ENCODE data around the gene POLR2H.

POLR2H gene

DNA sequence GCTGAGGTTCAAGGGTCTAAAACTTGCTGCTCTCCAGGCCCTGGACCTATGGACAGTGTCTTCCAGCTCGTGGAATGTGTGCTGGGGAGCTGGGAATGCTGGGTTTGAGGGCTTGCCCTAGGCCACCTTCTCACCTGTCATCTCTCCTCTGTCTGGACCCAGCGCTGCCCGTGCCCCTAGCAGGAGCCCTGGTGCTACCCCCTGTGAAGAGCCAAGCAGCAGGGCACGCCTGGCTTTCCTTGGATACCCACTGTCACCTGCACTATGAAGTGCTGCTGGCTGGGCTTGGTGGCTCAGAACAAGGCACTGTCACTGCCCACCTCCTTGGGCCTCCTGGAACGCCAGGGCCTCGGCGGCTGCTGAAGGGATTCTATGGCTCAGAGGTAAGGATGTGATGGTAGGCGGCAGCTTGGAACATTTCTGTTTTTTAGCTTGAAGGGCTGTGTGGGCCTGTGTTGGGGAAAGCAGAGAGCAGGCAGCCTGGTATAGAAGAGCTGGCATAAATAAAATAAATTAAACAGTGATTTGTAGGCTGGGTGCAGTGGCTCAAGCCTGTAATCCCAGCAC lies 23.4 kb downstream of the POLR2H start:
- in situ Hi-C loops (cut with MboI; ENCODE audit: low sequenced_read_pairs), result loop anchor here (25.0 kb wide), 1 partner anchor 402 kb away; no protein-coding TSS in a partner anchor

DNA sequence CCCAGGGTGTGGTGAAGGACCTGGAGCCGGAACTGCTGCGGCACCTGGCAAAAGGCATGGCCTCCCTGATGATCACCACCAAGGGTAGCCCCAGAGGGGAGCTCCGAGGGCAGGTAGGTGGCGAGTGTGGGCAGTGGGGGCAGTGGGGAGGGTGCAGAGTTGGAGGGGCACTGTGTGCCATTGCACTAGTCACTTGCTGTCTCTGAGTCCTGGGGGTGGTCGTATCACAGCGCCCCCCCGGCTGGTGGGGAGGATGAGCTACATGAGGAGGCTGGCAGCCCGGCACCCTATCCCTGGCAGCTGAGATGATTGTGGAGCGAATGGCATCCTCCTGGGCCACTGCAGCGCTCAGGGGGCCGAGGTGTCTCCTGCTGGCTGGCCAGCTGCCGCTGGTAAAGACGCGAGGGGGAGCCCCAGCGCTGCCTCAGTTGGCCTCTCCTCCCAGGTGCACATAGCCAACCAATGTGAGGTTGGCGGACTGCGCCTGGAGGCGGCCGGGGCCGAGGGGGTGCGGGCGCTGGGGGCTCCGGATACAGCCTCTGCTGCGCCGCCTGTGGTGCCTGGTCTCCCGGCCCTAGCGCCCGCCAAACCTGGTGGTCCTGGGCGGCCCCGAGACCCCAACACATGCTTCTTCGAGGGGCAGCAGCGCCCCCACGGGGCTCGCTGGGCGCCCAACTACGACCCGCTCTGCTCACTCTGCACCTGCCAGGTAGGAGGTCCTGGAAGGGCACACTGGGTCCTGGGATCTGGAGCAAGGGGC lies 24.7 kb downstream of the POLR2H start:
- in situ Hi-C loops (cut with MboI; ENCODE audit: low sequenced_read_pairs), result loop anchor here (25.0 kb wide), 1 partner anchor 401 kb away; no protein-coding TSS in a partner anchor

DNA sequence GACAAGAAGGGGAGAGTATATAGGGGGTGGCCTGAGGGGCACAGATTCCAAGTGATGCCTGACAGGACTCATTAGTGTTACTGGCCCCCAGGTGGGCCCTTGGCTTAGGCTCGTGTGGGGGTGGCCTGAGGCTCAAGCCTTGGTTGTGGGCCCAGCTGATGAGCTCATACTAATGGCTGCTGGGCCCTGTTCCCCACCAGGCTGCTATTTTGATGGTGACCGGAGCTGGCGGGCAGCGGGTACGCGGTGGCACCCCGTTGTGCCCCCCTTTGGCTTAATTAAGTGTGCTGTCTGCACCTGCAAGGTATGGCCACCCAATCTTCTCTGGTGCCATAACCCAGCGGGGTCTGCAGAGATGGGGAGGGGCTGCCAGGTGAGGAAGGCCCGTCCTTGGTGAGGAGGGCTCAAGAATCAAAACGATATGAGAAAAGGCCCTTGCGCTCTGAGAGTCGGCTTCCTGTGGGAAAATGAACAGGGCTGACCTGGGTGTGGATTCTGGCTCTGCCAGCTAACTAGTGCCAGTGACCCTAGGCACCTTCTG lies 25.7 kb downstream of the POLR2H start:
- in situ Hi-C loops (cut with MboI; ENCODE audit: low sequenced_read_pairs), result loop anchor here (25.0 kb wide), 1 partner anchor 400 kb away; no protein-coding TSS in a partner anchor

DNA sequence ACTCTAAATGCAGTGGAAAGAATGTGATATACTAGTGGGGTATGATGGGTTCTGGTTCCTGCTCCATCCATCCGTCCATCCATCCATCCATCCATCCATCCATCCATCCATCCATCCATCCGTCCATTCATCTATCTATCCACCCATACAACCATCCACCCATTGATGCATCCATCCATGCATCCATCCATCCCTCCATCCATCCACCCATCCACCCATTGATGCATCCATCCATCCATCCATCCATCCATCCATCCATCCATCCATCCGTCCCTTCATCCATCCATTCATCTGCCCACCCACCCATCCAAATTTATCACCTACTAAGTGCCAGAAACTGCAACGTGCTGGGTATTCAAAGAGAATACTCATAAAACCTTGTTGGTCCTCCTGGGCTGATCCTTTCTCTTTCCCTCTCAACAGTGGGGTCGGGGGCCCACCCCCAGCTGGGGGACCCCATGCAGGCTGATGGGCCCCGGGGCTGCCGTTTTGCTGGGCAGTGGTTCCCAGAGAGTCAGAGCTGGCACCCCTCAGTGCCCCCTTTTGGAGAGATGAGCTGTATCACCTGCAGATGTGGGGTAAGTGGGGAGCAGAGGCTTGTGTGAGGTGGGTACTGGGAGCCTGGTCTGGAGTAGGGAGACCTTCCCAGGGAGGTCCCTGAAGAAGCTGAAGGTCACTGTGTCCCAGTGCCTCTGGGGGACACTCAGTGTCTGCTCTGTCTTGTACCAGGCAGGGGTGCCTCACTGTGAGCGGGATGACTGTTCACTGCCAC lies 26.8 kb downstream of the POLR2H start:
- in situ Hi-C loops (cut with MboI; ENCODE audit: low sequenced_read_pairs), result loop anchor here (25.0 kb wide), 1 partner anchor 399 kb away; no protein-coding TSS in a partner anchor

DNA sequence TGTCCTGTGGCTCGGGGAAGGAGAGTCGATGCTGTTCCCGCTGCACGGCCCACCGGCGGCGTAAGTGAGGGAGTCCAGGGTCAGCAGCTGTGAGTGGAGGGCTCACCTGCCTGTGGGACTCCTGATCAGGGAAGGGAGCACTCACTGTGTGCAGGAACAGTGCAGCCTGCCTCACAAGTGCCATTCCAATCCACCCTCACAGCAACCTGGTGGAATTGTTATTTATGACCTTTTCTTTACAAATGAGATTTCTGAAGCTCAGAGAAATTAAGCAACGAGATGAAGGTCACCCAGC lies 27.4 kb downstream of the POLR2H start:
- in situ Hi-C loops (cut with MboI; ENCODE audit: low sequenced_read_pairs), result loop anchor here (25.0 kb wide), 1 partner anchor 398 kb away; no protein-coding TSS in a partner anchor

DNA sequence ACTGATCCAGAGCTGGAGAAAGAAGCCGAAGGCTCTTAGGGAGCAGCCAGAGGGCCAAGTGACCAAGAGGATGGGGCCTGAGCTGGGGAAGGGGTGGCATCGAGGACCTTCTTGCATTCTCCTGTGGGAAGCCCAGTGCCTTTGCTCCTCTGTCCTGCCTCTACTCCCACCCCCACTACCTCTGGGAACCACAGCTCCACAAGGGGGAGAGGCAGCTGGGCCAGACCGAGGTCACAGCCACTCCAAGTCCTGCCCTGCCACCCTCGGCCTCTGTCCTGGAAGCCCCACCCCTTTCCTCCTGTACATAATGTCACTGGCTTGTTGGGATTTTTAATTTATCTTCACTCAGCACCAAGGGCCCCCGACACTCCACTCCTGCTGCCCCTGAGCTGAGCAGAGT lies 27.9 kb downstream of the POLR2H start:
- in situ Hi-C loops (cut with MboI; ENCODE audit: low sequenced_read_pairs), result loop anchor here (25.0 kb wide), 1 partner anchor 398 kb away; no protein-coding TSS in a partner anchor

DNA sequence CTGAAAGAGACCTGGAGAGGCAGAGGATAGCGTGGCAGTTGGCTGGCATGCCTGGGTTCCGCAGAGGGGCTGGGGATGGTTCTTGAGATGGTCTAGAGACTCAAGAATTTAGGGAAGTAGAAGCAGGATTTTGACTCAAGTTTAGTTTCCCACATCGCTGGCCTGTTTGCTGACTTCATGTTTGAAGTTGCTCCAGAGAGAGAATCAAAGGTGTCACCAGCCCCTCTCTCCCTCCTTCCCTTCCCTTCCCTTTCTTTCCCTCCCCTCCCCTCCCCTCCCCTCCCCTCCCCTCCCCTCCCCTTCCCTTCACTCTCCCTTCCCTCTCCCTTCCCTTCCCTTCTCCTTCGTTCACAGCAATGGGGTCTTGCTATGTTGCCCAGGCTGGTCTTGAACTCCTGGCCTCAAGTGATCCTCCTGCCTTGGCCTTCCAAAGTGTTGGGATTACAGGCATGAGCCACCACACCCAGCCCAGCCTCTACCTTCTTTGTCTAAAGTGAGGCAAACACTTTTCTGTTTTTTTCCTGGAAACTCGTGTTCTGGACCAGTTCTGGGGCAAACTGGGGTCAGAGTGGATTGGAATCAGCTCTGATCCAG lies 28.5 kb downstream of the POLR2H start:
- in situ Hi-C loops (cut with MboI; ENCODE audit: low sequenced_read_pairs), result loop anchor here (25.0 kb wide), 1 partner anchor 397 kb away; no protein-coding TSS in a partner anchor

DNA sequence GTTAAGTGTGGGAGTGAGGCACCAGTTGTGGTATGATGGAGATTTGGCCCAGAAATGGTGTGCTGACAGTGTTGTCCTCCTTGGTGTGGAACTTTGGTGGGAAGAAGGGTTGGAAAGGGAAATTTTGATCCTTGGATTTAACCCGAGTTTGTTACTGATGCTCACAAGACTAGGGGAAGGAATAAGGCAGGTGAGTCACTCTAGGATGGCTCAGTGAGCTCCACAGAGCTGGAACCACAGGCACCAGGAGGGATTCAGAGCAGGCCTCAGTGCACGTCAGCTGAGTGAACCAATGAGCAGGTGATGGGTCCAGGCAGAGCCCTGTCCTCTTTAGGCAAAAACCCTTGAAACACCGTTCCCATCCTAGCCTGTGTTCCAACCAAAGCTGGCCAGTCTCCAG lies 29.8 kb downstream of the POLR2H start:
- in situ Hi-C loops (cut with MboI; ENCODE audit: low sequenced_read_pairs), result loop anchor here (25.0 kb wide), 1 partner anchor 396 kb away; no protein-coding TSS in a partner anchor

DNA sequence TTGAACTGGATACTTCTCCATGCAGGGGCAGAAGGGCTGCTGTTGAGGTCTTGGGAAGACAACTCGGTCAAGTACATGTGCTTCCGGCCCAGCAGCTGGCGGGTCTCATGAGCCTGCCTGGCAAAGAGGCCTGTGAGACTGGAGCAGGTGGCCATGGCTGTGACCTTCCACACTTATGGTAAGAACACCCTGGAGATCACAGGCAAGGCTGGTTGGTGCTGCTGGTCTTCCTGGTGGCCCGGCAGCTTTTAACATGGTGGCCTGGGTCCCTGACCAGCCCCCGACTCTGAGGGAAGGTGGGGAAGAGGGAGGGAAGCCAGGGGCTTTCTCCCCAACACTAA lies 33.8 kb downstream of the POLR2H start:
- in situ Hi-C loops (cut with MboI; ENCODE audit: low sequenced_read_pairs), result loop anchor here (25.0 kb wide), 1 partner anchor 392 kb away; no protein-coding TSS in a partner anchor

DNA sequence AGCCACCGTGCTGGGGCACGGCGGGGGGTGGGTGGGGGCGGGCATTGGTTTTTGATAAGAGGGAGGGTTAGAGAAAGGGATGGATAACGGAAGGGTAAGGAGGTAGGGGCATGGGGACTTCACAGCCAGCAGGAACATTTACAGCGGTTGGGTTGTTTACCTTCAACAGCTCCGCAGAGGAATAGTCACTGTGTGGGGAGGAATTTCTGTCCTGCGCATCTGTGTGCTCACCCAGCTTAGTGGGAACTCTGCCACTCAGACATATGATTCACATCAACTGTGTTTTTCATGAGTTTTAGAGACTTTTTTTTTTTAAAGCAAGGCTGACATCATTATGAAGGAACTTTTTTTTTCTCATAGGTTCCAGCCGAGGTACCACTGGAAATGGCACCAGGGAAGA lies 37.9 kb downstream of the POLR2H start:
- in situ Hi-C loops (cut with MboI; ENCODE audit: low sequenced_read_pairs), result loop anchor here (25.0 kb wide), 1 partner anchor 388 kb away; no protein-coding TSS in a partner anchor

DNA sequence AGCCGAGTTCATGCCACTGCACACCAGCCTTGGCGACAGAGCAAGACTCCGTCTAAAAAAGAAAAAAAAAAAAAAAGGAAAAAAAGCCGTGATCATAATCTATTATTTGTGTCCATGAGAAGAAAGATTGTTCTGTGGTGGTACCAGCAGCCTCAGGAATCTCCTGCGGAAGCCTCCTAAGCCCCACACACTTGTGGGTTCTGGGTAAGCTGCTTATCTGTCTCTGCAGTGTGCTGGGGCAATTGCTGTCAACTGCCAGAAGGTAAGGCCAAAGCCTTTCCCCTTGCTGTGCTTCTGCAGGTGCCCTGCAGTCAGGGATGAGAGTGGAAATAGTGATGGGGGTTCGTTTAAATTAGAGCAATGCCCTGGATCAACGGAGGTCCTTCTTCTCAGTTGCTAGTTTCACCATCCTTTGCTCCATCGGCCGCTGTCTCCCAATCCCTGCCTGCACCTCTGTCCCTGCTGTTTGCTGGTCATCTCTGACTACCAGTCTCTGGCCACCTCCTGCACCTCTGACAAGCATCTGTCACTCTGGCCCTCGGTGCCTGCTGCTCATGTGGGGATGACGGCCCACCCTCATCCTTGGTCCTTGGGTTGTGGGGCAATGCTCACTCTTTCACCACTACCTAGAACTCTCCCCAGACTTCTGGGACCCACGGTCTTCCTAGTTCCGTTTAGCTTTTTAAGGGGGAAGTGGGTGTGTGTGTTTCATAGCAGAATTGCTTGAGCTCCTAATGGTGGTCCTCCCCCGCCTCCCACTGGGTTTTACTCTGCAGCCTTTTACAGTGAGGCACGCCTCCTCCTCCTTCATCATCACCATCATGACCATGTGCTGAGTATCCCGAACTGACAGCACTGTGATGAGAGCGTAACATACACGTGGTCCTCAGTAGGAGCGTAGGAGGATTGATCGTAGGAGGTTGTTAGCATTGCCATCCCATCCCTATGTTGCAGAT lies 43.8 kb downstream of the POLR2H start:
- in situ Hi-C loops (cut with MboI; ENCODE audit: low sequenced_read_pairs), result loop anchor here (25.0 kb wide), 1 partner anchor 132 kb away; no protein-coding TSS in a partner anchor

DNA sequence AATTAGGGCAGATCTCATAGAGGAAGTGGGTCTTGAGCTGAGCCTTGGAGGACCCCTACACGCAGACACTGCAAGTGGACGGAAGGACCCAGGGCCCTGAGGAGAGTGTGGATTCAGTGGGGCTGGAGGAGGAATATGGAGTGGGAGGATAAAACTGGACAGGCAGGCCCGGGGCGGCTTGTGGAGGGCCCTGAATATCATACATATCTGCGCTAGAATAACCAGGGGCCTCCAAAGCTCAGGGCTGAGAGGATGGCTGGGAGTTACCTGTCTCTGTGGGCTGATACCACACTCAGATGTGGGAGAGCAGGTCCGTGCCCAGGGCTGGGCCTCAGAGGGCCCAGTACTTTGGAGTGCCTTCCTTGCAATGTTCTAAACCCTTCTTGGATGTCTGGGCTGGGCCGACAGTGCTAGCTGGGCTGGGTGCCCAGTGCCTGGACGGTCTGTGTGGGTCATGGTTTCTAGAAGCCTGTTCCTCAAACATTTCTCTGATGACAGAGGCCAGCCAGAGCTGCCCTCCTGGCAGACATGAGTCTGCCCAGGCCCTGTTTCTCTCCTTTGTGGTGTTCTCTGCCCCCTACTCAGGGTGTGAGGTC lies 47.9 kb downstream of the POLR2H start:
- in situ Hi-C loops (cut with MboI; ENCODE audit: low sequenced_read_pairs), result loop anchor here (25.0 kb wide), 1 partner anchor 128 kb away; no protein-coding TSS in a partner anchor

DNA sequence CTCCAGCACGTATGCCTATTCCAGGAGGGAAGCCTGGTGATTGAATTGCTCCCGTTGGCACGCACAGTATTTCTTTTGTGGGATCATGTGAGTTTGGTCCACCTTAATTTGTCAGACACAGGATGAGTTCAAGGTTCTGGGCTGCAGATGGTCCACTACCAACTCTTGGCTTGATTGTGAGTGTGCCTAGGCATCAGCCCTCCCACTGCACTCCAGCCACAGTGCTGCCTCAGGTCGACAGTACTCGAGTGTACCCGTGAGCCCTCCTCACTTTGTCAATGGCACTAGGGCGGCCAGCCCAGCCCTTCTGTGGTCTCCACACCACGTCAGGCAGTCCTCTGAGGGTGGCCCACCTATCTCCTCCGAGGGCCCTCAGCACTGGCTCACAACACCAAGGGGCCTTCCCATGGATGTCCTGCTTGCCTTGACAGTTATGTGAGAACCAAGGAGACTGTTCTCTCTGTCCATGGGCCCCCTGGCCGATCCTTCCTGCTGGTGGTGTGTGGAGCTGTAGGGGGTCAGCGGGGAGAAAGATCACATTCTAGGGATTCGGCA lies 48.5 kb downstream of the POLR2H start:
- in situ Hi-C loops (cut with MboI; ENCODE audit: low sequenced_read_pairs), result loop anchor here (25.0 kb wide), 1 partner anchor 127 kb away; no protein-coding TSS in a partner anchor

DNA sequence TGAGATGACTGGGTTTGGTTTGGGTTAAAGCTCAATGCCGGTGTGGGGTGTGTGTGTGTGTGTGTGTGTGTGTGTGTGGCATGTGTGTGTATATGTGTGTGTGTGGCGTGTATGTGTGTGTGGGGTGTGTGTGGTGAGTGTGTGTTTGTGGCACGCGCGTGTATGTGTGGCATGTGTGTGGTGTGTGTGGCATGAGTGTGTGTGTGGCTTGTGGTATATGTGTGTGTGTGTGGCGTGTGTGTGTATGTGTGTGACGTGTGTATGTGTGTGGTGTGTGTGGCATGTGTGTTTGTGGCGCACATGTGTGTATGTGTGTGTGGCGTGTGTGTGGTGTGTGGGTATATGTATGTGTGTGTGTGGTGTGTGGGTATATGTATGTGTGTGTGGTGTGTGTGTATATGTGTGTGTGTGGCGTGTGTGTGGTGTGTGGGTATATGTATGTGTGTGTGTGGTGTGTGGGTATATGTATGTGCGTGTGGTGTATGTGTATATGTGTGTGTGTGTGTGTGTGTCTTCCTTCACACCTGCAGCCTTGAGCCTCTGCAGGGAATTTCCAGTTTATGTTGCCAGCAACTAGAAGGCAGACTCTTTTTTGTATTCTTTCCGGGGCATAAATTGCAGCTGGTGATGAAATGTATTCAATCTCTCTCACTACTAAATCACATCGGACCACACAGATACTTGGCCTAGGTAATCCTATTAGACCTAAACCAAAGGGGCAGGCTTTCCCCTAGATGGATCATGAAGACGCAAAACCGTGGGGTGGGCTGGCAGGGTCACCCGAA lies 53.1 kb downstream of the POLR2H start:
- in situ Hi-C loops (cut with MboI; ENCODE audit: low sequenced_read_pairs), result loop anchor here (25.0 kb wide), 1 partner anchor 123 kb away; no protein-coding TSS in a partner anchor

DNA sequence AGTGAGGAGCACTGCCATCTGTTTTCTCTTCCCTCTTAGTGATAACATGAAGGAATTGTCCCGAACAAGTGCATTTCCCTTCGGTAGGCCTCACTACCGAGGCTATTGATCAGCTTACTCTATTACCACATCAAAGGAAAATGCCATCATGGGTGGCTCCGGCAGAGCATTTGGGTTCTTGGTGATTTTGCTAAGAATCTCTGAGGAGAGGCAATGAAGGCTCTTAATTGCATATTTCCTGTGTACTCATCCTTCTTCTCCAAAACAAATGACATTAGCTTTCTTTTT lies 53.6 kb downstream of the POLR2H start:
- in situ Hi-C loops (cut with MboI; ENCODE audit: low sequenced_read_pairs), result loop anchor here (25.0 kb wide), 1 partner anchor 122 kb away; no protein-coding TSS in a partner anchor

DNA sequence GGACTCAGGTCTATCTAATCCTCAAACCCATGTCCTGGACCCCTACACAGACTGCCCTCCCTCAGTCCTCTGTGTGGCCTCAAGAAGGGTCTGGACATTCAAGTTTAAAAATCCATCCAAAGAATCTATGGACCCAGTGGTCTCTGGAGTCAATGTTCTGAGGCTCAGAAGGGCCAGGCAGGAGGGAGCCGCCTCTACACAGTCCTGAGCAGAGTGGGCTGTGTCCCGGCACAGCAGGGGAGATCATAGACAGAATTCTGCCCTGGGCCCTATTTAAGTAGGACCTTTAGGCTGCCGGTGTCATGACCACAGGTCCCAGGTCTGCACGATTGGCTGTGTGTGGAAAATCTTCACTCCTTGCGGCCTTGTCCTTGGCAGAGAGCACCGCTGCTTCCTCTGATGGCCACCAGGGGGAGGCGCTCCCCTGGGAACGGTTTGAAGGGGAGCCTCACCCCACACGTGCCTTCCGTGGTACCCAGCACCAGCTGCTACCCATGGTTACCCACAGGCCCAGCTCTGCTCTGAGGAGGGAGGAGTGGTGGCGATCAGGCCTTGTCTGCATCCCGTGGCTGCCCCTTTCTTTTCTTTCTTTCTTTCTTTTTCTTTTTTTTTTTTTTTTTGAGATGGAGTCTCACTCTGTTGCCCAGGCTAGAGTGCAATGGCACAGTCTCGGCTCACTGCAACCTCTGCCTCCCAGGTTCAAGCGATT lies 56.3 kb downstream of the POLR2H start:
- in situ Hi-C loops (cut with MboI; ENCODE audit: low sequenced_read_pairs), result loop anchor here (25.0 kb wide), 1 partner anchor 120 kb away; no protein-coding TSS in a partner anchor

All from HL-60/S4 treated with phorbol 12-myristate 13-acetate at 8.2 ng/mL for 4 days and 3 days (cell line).